Heart right ventricle (tissue), 16 donors: ENCODE results near the gene ABCF3. TPM values are rescaled to one million over a fixed set of nuclear protein-coding genes. Genes with fewer than 3 reads are reported as not detected.

Experiments used
- ATAC-seq, 8 donors: fragments of 200-7000 bp; cut with Tn5 transposase; one replicate each; pipeline ENCODE4 v1.9.1; 2020; ENCODE audit warnings: mild to moderate bottlenecking in 8 of 8, moderate library complexity in 8 of 8, moderate number of reproducible peaks in 1 of 8
- DNase-seq, 2 donors: peaks; one replicate each; pipeline ENCODE4 v3.0.0-alpha.2; 2020
- H3K27ac ChIP-seq, 10 donors: fragments of 200-600 bp; sonication (generic) in 2 of 10; one replicate each; pipeline versions ENCODE4 v1.5.0 to v1.8.0; 2020 to 2022; ENCODE audit warnings: mild to moderate bottlenecking in 3 of 10
- H3K27me3 ChIP-seq, 7 donors: fragments of 200-600 bp; one replicate each; pipeline ENCODE4 v1.8.0; 2021 to 2022; ENCODE audit warnings: mild to moderate bottlenecking in 2 of 7
- H3K36me3 ChIP-seq, 9 donors: fragments of 200-600 bp; sonication (generic) in 1 of 9; one replicate each; pipeline versions ENCODE4 v1.5.0 to v1.8.0; 2020 to 2022; ENCODE audit warnings: mild to moderate bottlenecking in 2 of 9
- H3K4me1 ChIP-seq, 9 donors: fragments of 200-600 bp; sonication (generic) in 1 of 9; one replicate each; pipeline versions ENCODE4 v1.5.0 to v1.8.0; 2020 to 2022; ENCODE audit warnings: mild to moderate bottlenecking in 4 of 9
- H3K4me3 ChIP-seq, 10 donors: fragments of 200-600 bp; sonication (generic) in 2 of 10; one replicate each; pipeline versions ENCODE4 v1.5.0 to v1.8.0; 2020 to 2022; ENCODE audit warnings: mild to moderate bottlenecking in 7 of 10, moderate library complexity in 2 of 10
- H3K9me3 ChIP-seq, 11 donors: fragments of 200-600 bp in 10 of 11; sonication (generic) in 2 of 11; one replicate each; pipeline versions ENCODE4 v1.5.0 to v1.8.0; 2013 to 2022; ENCODE audit warnings: mild to moderate bottlenecking in 2 of 11, control low read depth in 1 of 11, moderate library complexity in 1 of 11
- WGBS, 2 donors: extraction: QIAGEN DNeasy Blood & Tissue Kit; methylation state at CpG; one replicate each; pipeline ENCODE4 v1.1.7; 2013; ENCODE audit warnings: inconsistent platforms in 1 of 2; 5-methylcytosine and 5-hydroxymethylcytosine counted together
- intact Hi-C, 10 donors: fragments of 100-400 bp; cut with DNase I; formaldehyde crosslinking; loops; one replicate each; pipeline versions ENCODE4 v1.11.1 to v1.14.2; 2022
- polyA plus RNA-seq, 2 donors: library from polyadenylated mRNA; stranded (reverse); fragments of 200-250 nt; gene quantifications; one replicate each; pipeline ENCODE4 v1.2.3, GENCODE V29; 2013
- total RNA-seq, 10 donors: library from RNA; stranded (reverse); fragmentation: NEBNext Ultra II Directional in 3 of 10; extraction: Animal tissue kit (Norgen Biotek cat#: 25700) in 3 of 10; gene quantifications; one replicate each; pipeline versions ENCODE4 v1.2.1 to v1.2.4, GENCODE V29; 2021 to 2023
- TF ChIP-seq, protein P1 (sequence below), 9 donors: fragments of 200-600 bp; sonication (generic) in 2 of 9; IDR thresholded peaks; one replicate each; pipeline versions ENCODE4 v1.5.0 to v1.8.0; 2021 to 2022; ENCODE audit warnings: antibody characterized with exemption in 9 of 9, mild to moderate bottlenecking in 5 of 9, moderate library complexity in 1 of 9
- donor health status: Arrhythmogenic right ventricular cardiomyopathy.
- donor health status: ischemic (EF 13 %, LVEDD 7.1; RV severe dilation, severe dysfunction).
- donor health status: healthy with polysubstance abuse.
- donor health status: DM: no; HTN: yes; CAD: no.
- donor health status: DM: no; HTN: no; CAD: no.
- donor health status: ischemic (EF 25% LVEDD 6.9; RV normal size, moderate dysfunction).
- donor health status: ischemic (EF 25% LVEDD 5.7; RV mildly dilated, moderate dysfunction).
- donor health status: healthy.
- donor health status: DM: yes; HTN: yes; CAD: no.
- donor health status: Ischemic cardiomyopathy.
- donor health status: ischemic (EF 35%, LVEDD 5.7; RV mildly dilated, moderate dysfunction).
- donor health status: nonischemic (EF 11% LVEDD 7.7; RV severe dilation, severe dysfunction).
- donor health status: DM: yes; HTN: yes; CAD: no.
- donor health status: PGD.
- donor health status: ischemic (EF 29% LVEDD 5.4; RV normal size, mild dysfunction).
- donor health status: nonischemic (EF 23%, LVEDD 6.1; RV moderate dilation, normal function).

The ABCF3 gene
- total and polyA plus RNA-seq, 12 donors = 60.1 to 90.7 (median 73.3) TPM

DNA sequence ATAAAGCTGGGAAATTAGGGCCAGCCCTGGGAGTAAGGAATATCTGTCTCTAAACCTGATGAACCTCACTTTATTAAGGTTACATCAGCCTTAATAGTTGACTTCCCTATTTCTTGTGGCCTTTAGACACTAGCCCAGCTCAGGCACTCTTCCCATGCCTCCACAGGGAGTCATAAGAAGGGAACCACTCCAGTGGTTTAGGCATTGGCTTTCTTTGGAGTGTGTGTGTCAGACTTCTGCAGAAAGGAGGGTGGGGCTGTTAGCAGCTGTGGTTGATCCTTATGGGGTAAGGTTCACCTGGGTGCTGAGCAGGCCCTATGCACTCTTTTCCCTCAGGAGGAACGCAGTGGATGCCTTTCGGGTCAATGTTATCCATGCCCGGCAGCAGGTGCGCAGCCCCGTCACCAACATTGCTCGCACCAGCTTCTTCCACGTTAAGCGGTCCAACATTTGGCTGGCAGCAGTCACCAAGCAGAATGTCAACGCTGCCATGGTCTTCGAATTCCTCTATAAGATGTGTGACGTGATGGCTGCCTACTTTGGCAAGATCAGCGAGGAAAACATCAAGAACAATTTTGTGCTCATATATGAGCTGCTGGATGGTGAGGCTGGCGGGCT is 7.4 kb upstream of the ABCF3 start:
- WGBS, 2 donors = 91 to 93% methylated on average over 13 of the region's 13 CpGs
- TF ChIP-seq, protein P1, sequence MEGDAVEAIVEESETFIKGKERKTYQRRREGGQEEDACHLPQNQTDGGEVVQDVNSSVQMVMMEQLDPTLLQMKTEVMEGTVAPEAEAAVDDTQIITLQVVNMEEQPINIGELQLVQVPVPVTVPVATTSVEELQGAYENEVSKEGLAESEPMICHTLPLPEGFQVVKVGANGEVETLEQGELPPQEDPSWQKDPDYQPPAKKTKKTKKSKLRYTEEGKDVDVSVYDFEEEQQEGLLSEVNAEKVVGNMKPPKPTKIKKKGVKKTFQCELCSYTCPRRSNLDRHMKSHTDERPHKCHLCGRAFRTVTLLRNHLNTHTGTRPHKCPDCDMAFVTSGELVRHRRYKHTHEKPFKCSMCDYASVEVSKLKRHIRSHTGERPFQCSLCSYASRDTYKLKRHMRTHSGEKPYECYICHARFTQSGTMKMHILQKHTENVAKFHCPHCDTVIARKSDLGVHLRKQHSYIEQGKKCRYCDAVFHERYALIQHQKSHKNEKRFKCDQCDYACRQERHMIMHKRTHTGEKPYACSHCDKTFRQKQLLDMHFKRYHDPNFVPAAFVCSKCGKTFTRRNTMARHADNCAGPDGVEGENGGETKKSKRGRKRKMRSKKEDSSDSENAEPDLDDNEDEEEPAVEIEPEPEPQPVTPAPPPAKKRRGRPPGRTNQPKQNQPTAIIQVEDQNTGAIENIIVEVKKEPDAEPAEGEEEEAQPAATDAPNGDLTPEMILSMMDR (IDR thresholded peaks at IDR 0.05) = no peak

DNA sequence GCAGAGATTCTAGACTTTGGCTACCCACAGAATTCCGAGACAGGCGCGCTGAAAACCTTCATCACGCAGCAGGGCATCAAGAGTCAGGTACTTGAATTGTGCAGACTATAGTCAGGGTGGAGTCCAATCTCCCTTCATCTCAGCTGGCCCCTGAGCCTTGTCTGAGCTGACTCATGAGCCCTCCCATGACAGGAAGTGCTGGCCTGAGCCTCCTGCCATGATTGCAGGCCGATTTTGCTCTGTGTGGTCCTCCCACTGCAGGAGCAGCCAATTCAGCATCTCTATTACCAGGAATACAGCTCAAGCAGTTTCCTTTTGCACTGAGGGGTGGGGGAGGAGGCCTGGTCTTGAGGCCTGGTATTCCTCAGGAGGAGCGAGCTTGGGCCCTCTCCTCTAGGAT is 5.8 kb upstream of the ABCF3 start:
- no peak for ATAC-seq
- Histone ChIP-seq H3K27ac (peak overlapping the region in 1 of 10 donors; percentile 53), H3K9me3 (no peaks in the 10 kb centered on the region), H3K4me3 (no peak overlapping the region), H3K36me3 (peaks cover 10 to 84% (median 76%) of the 10 kb centered on the region in 9 donors), H3K27me3 (no peaks in the 10 kb centered on the region), H3K4me1 (peaks cover 13 to 56% (median 36%) of the 10 kb centered on the region in 9 donors)
- intact Hi-C loops = loop anchor here in 3 of 10 donors (10.0 kb wide), 3 partner anchors 65 to 155 kb away; partner anchors contain the start of genes ALG3 (in 2 of the 3), EEF1AKMT4 (in 2 of the 3), EIF4G1 (in 1 of the 3) and FAM131A (in 1 of the 3)
- TF ChIP-seq, protein P1 (IDR thresholded peaks at IDR 0.05) = no peak
- no peak for DNase-seq
- 90 to 91% methylated on average over 6 of the region's 6 CpGs for WGBS, 2 donors

More for the DNA sequence above, 7.4 kb upstream of the ABCF3 start:
- Histone ChIP-seq H3K4me3 (no peak overlapping the region), H3K4me1 (peaks cover 10 to 60% (median 40%) of the 10 kb centered on the region in 9 donors), H3K27me3 (no peaks in the 10 kb centered on the region), H3K27ac (no peak overlapping the region), H3K36me3 (peaks cover 10 to 70% (median 67%) of the 10 kb centered on the region in 9 donors), H3K9me3 (no peaks in the 10 kb centered on the region)
- ATAC-seq (no peak), DNase-seq (no peak)
- intact Hi-C loops = loop anchor here in 2 of 10 donors (5.0 kb wide), 2 partner anchors 41 to 119 kb away; partner anchors contain the start of genes EIF2B5 (in 1 of the 2) and PSMD2 (in 1 of the 2)

DNA sequence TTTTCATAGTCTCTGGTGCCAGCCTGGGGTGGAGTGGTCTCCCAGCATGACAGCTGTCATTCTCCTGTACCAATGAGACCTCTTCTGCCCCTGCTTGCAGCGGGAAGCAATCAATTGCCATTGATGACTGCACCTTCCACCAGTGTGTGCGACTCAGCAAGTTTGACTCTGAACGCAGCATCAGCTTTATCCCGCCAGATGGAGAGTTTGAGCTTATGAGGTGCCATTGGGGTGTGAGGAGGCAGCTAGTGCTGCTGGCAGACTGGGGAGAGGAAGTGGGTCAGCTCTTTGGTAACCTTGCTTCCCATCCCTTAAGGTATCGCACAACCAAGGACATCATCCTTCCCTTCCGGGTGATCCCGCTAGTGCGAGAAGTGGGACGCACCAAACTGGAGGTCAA is 4.4 kb upstream of the ABCF3 start:
- TF ChIP-seq, protein P1 (IDR thresholded peaks at IDR 0.05) = no peak
- WGBS, 2 donors = 95 to 97% methylated on average over 9 of the region's 9 CpGs
- H3K27me3 ChIP-seq = no peaks in the 10 kb centered on the region
- DNase-seq = no peak
- peaks cover 16 to 50% (median 28%) of the 10 kb centered on the region in 9 donors for H3K4me1 ChIP-seq
- no peaks in the 10 kb centered on the region for H3K9me3 ChIP-seq
- no peak for ATAC-seq
- peaks cover 10 to 84% (median 76%) of the 10 kb centered on the region in 9 donors for H3K36me3 ChIP-seq
- no peak overlapping the region for H3K4me3 ChIP-seq
- intact Hi-C loops = loop anchor here in 3 of 10 donors (10.0 kb wide), 3 partner anchors 63 to 153 kb away; partner anchors contain the start of genes ALG3 (in 2 of the 3), EEF1AKMT4 (in 2 of the 3), EIF4G1 (in 1 of the 3) and FAM131A (in 1 of the 3)
- H3K27ac ChIP-seq = no peak overlapping the region

DNA sequence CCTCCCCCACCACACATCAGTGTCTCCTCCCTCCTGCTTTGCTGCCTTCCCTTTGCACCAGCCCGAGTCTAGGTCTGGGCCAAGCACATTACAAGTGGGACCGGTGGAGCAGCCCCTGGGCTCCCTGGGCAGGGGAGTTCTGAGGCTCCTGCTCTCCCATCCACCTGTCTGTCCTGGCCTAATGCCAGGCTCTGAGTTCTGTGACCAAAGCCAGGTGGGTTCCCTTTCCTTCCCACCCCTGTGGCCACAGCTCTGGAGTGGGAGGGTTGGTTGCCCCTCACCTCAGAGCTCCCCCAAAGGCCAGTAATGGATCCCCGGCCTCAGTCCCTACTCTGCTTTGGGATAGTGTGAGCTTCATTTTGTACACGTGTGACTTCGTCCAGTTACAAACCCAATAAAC is 2.3 kb upstream of the ABCF3 start:
- TF ChIP-seq, protein P1 (IDR thresholded peaks at IDR 0.05) = no peak
- H3K9me3 ChIP-seq = no peaks in the 10 kb centered on the region
- intact Hi-C loops = loop anchor here in 4 of 10 donors (2.0 to 10.0 kb wide), 5 partner anchors 47 to 151 kb away; partner anchors contain the start of genes ALG3 (in 2 of the 4), EEF1AKMT4 (in 2 of the 4), EIF2B5 (in 1 of the 4) and EIF4G1 (in 1 of the 4)
- H3K27me3 ChIP-seq = no peaks in the 10 kb centered on the region
- peaks cover 10 to 80% (median 59%) of the 10 kb centered on the region in 9 donors for H3K36me3 ChIP-seq
- H3K27ac ChIP-seq = peak overlapping the region in 1 of 10 donors; percentile 6
- ATAC-seq = no peak
- WGBS, 2 donors = 77 to 79% methylated on average over 5 of the region's 5 CpGs
- H3K4me3 ChIP-seq = no peak overlapping the region
- peaks cover 11 to 47% (median 31%) of the 10 kb centered on the region in 9 donors for H3K4me1 ChIP-seq
- no peak for DNase-seq
